ENCODE data around the gene FAN1. TPM values are rescaled to one million over a fixed set of nuclear protein-coding genes. Genes with fewer than 3 reads are reported as not detected.

FAN1 gene
- total RNA-seq, 1 experiment from 2014 or later = 10.2 TPM

DNA sequence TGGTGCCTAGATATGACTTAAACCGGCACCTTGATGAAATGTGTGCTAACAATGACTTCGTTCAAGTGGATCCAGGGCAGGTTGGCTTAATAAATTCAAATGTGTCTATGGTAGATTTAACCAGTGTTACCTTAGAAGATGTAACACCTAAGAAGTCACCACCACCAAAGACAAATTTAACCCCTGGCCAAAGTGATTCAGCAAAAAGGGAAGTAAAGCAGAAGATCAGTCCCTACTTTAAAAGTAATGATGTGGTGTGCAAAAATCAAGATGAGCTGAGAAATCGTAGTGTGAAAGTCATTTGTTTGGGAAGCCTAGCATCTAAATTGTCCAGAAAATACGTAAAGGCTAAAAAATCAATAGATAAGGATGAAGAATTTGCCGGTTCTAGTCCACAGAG is 1.1 kb downstream of the FAN1 start:
- Histone ChIP-seq H3K9me3 (ENCODE audit: insufficient read depth, low read depth) (no peaks in the 10 kb centered on the region), H3F3A (ENCODE audit: insufficient read depth, low read depth) (no peaks in the 10 kb centered on the region), H4K20me1 (ENCODE audit: insufficient read depth) (no peaks in the 10 kb centered on the region), H3K4me2 (peak overlapping the region; percentile 96), H3K27me3 (ENCODE audit: insufficient read depth, low read depth) (no peaks in the 10 kb centered on the region), H3K27ac (no peak overlapping the region), H3K4me3 (peak overlapping the region; percentile 90; the same call in 1 of the 2 replicates), H3K79me2 (ENCODE audit: low read depth) (no peaks in the 10 kb centered on the region), H2AFZ (no peak overlapping the region), H3K36me3 (ENCODE audit: low read depth) (no peaks in the 10 kb centered on the region), H3K4me1 (replicated peaks; ENCODE audit: insufficient read depth) (no peaks in the 10 kb centered on the region), H3K9me2 (ENCODE audit: insufficient read depth) (no peaks in the 10 kb centered on the region)
- intact Hi-C loops (cut with micrococcal nuclease; ENCODE audit: unreplicated experiment) = no loop called here
- no TSS peak for BruUV-seq (replicated peaks)
- ChIA-PET POLR2A (ENCODE audit: unreplicated experiment) (no interaction called here), CTCF (no interaction called here)
- DNase-seq = no peak
- no peak for TF ChIP-seq EZH2 (IDR thresholded peaks at IDR 0.05; ENCODE audit: low read depth)

DNA sequence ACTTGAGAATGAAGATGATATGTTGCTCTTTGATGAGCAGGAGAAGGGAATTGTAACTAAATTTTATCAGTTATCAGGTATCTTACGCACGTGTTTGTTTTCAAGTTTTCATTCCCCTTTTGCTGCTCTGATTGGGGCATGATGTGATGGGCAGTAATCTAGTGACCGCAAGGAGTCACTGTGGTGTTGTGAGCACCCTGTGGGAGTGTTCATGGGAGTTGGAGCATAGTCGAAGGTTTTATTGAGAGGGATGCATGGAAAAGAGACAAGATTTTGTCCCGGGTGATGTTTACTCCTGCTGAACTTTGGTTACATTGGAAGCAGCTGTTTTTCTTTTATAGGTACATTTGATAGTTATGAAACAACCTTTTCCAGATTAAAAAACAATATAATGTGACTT is 2.1 kb downstream of the FAN1 start:
- intact Hi-C loops (cut with micrococcal nuclease; ENCODE audit: unreplicated experiment) = no loop called here
- TF ChIP-seq EZH2 (IDR thresholded peaks at IDR 0.05; ENCODE audit: low read depth) = no peak
- TF ChIP-seq, protein P1, sequence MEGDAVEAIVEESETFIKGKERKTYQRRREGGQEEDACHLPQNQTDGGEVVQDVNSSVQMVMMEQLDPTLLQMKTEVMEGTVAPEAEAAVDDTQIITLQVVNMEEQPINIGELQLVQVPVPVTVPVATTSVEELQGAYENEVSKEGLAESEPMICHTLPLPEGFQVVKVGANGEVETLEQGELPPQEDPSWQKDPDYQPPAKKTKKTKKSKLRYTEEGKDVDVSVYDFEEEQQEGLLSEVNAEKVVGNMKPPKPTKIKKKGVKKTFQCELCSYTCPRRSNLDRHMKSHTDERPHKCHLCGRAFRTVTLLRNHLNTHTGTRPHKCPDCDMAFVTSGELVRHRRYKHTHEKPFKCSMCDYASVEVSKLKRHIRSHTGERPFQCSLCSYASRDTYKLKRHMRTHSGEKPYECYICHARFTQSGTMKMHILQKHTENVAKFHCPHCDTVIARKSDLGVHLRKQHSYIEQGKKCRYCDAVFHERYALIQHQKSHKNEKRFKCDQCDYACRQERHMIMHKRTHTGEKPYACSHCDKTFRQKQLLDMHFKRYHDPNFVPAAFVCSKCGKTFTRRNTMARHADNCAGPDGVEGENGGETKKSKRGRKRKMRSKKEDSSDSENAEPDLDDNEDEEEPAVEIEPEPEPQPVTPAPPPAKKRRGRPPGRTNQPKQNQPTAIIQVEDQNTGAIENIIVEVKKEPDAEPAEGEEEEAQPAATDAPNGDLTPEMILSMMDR (conservative IDR thresholded peaks at IDR 0.05) = no peak
- no peak overlapping the region for H3K4me3 ChIP-seq
- POLR2A ChIA-PET (ENCODE audit: unreplicated experiment) = no interaction called here
- H3F3A ChIP-seq (ENCODE audit: insufficient read depth, low read depth) = no peaks in the 10 kb centered on the region
- no peaks in the 10 kb centered on the region for H3K36me3 ChIP-seq (ENCODE audit: low read depth)
- no peaks in the 10 kb centered on the region for H3K79me2 ChIP-seq (ENCODE audit: low read depth)
- no peaks in the 10 kb centered on the region for H3K9me3 ChIP-seq (ENCODE audit: insufficient read depth, low read depth)
- H4K20me1 ChIP-seq (ENCODE audit: insufficient read depth) = no peaks in the 10 kb centered on the region
- no peak overlapping the region for H3K27ac ChIP-seq
- no peaks in the 10 kb centered on the region for H3K9me2 ChIP-seq (ENCODE audit: insufficient read depth)
- no TSS peak for BruUV-seq (replicated peaks)
- no peak overlapping the region for H3K4me2 ChIP-seq
- no peaks in the 10 kb centered on the region for H3K4me1 ChIP-seq (replicated peaks; ENCODE audit: insufficient read depth)
- no peaks in the 10 kb centered on the region for H3K27me3 ChIP-seq (ENCODE audit: insufficient read depth, low read depth)
- no peak overlapping the region for H2AFZ ChIP-seq
- CTCF ChIA-PET = no interaction called here
- no peak for DNase-seq

DNA sequence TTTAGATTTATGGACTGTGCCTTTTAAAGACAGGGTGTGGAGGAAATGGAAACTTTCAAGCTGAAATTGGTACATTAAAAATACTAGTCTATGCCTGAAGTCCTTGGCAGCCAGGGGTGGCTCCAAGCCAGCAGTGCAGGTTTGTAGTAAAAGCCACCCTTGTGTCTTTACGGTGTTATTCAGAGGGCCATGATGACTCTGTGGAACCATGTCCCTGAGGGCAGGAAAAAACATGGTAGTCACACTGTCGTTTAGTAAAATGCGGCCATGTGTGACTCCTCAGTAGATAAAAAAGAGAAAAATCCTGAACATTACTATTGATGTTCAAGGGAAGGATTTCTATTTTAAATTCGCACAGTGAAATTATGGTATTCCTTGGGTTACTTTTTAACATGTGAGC is 2.7 kb downstream of the FAN1 start:
- no peaks in the 10 kb centered on the region for H3K9me2 ChIP-seq (ENCODE audit: insufficient read depth)
- H3F3A ChIP-seq (ENCODE audit: insufficient read depth, low read depth) = no peaks in the 10 kb centered on the region
- no peak overlapping the region for H3K4me3 ChIP-seq
- no TSS peak for BruUV-seq (replicated peaks)
- CTCF ChIA-PET = no interaction called here
- no peak overlapping the region for H2AFZ ChIP-seq
- no peaks in the 10 kb centered on the region for H3K27me3 ChIP-seq (ENCODE audit: insufficient read depth, low read depth)
- no peak for DNase-seq
- H3K4me1 ChIP-seq (replicated peaks; ENCODE audit: insufficient read depth) = no peaks in the 10 kb centered on the region
- intact Hi-C loops (cut with micrococcal nuclease; ENCODE audit: unreplicated experiment) = no loop called here
- no peaks in the 10 kb centered on the region for H4K20me1 ChIP-seq (ENCODE audit: insufficient read depth)
- H3K36me3 ChIP-seq (ENCODE audit: low read depth) = no peaks in the 10 kb centered on the region
- H3K9me3 ChIP-seq (ENCODE audit: insufficient read depth, low read depth) = no peaks in the 10 kb centered on the region
- no peak for TF ChIP-seq EZH2 (IDR thresholded peaks at IDR 0.05; ENCODE audit: low read depth)
- TF ChIP-seq, protein P1 (conservative IDR thresholded peaks at IDR 0.05) = no peak
- no peaks in the 10 kb centered on the region for H3K79me2 ChIP-seq (ENCODE audit: low read depth)
- no peak overlapping the region for H3K4me2 ChIP-seq
- H3K27ac ChIP-seq = no peak overlapping the region
- POLR2A ChIA-PET (ENCODE audit: unreplicated experiment) = no interaction called here

DNA sequence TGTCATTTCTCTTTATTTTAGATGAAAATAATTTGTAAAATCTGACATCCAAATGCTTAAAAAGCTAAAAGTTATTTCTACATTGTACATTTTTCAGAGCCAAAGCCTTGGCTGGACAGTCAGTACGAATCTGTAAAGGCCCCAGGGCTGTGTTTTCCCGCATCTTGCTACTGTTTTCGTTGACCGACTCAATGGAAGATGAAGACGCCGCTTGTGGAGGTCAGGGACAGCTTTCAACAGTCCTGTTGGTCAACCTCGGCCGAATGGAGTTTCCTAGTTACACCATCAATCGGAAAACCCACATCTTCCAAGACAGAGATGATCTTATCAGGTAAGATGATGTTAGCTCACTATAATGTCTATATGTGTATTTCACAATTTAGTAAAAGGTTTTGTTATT is 10.0 kb downstream of the FAN1 start:
- DNase-seq = no peak
- no peaks in the 10 kb centered on the region for H3K4me1 ChIP-seq (replicated peaks; ENCODE audit: insufficient read depth)
- TF ChIP-seq, protein P1 (conservative IDR thresholded peaks at IDR 0.05) = no peak
- TF ChIP-seq EZH2 (IDR thresholded peaks at IDR 0.05; ENCODE audit: low read depth) = no peak
- POLR2A ChIA-PET (ENCODE audit: unreplicated experiment) = no interaction called here
- H3K9me2 ChIP-seq (ENCODE audit: insufficient read depth) = no peaks in the 10 kb centered on the region
- intact Hi-C loops (cut with micrococcal nuclease; ENCODE audit: unreplicated experiment) = no loop called here
- H2AFZ ChIP-seq = no peak overlapping the region
- no peaks in the 10 kb centered on the region for H4K20me1 ChIP-seq (ENCODE audit: insufficient read depth)
- H3K79me2 ChIP-seq (ENCODE audit: low read depth) = no peaks in the 10 kb centered on the region
- H3K4me3 ChIP-seq = no peak overlapping the region
- H3K9me3 ChIP-seq (ENCODE audit: insufficient read depth, low read depth) = no peaks in the 10 kb centered on the region
- H3F3A ChIP-seq (ENCODE audit: insufficient read depth, low read depth) = no peaks in the 10 kb centered on the region
- BruUV-seq (replicated peaks) = no TSS peak
- no peak overlapping the region for H3K27ac ChIP-seq
- H3K36me3 ChIP-seq (ENCODE audit: low read depth) = no peaks in the 10 kb centered on the region
- H3K27me3 ChIP-seq (ENCODE audit: insufficient read depth, low read depth) = no peaks in the 10 kb centered on the region
- CTCF ChIA-PET = no interaction called here
- H3K4me2 ChIP-seq = no peak overlapping the region

Measured in PC-9 (cell line).